GM19455 (cell line): ENCODE measurements around the gene ASIC1.
"Not testable (repeated sequence)": the region's sequence is repeated elsewhere in the genome, so short reads cannot be mapped to it uniquely, and the experiment has no call there.

Experiments
- ATAC-seq: cut with Tn5 transposase; IDR thresholded peaks from one replicate; pipeline ENCODE4 v1.9.1; 2021; ENCODE audit not compliant: unreplicated experiment

Gene ASIC1

GRCh38 chr12:50057000-50057841 lies at the start of gene ASIC1:
TSS of gene ASIC1 (plus strand) at chr12:50057596. CDS start at chr12:50058767, 1,171 bp downstream.
- ATAC-seq: no peak

- no peak for ATAC-seq
These were observed 43.8 kb upstream of the ASIC1 start for GRCh38 chr12:50013361-50014147.

- ATAC-seq: no peak
These were observed 43.1 kb upstream of the ASIC1 start for GRCh38 chr12:50014342-50014741.

- ATAC-seq: no peak
These were observed 40.6 kb upstream of the ASIC1 start for GRCh38 chr12:50016501-50017475.

- ATAC-seq: no peak
These were observed 39.8 kb upstream of the ASIC1 start for GRCh38 chr12:50017641-50018040.

- ATAC-seq: no peak
These were observed 39.2 kb upstream of the ASIC1 start for GRCh38 chr12:50018154-50018553.

- ATAC-seq: no peak
These were observed 38.4 kb upstream of the ASIC1 start for GRCh38 chr12:50018968-50019367.

- no peak for ATAC-seq
These were observed 37.9 kb upstream of the ASIC1 start for GRCh38 chr12:50019524-50019923.

GRCh38 chr12:50021031-50021430 lies 36.4 kb upstream of the ASIC1 start:
- ATAC-seq: no peak

- ATAC-seq: no peak
These were observed 34.5 kb upstream of the ASIC1 start for GRCh38 chr12:50022903-50023302.

GRCh38 chr12:50024227-50024626 lies 33.2 kb upstream of the ASIC1 start:
- no peak for ATAC-seq

GRCh38 chr12:50024805-50025186 lies 32.6 kb upstream of the ASIC1 start:
- peak; percentile 27 for ATAC-seq

GRCh38 chr12:50025187-50026059 lies 32.0 kb upstream of the ASIC1 start, which contains the start of gene RACGAP1:
TSS of gene RACGAP1 (minus strand) at chr12:50025494. CDS start at chr12:50016715, 8,779 bp downstream.
- ATAC-seq: peak; percentile 98

- ATAC-seq: no peak
These were observed 30.7 kb upstream of the ASIC1 start for GRCh38 chr12:50026691-50027090.

GRCh38 chr12:50030449-50030848 lies 26.9 kb upstream of the ASIC1 start:
- not testable (repeated sequence) for ATAC-seq

GRCh38 chr12:50032515-50032853 lies 24.9 kb upstream of the ASIC1 start:
- ATAC-seq: no peak

- no peak for ATAC-seq
These were observed 24.4 kb upstream of the ASIC1 start for GRCh38 chr12:50032854-50033581.

- ATAC-seq: no peak
These were observed 19.1 kb upstream of the ASIC1 start for GRCh38 chr12:50038336-50038735.

GRCh38 chr12:50039151-50039835 lies 18.1 kb upstream of the ASIC1 start:
- ATAC-seq: no peak
